HG03175 (cell line): Measurements from ENCODE around the gene POU2AF1.
"Not testable (repeated sequence)": the region's sequence is repeated elsewhere in the genome, so short reads cannot be mapped to it uniquely, and the experiment has no call there.

Source experiments
- ATAC-seq: cut with Tn5 transposase; IDR thresholded peaks from one replicate; pipeline ENCODE4 v1.9.1; 2021; ENCODE audit warnings: mild to moderate bottlenecking, moderate library complexity; ENCODE audit not compliant: unreplicated experiment

POU2AF1 gene

DNA sequence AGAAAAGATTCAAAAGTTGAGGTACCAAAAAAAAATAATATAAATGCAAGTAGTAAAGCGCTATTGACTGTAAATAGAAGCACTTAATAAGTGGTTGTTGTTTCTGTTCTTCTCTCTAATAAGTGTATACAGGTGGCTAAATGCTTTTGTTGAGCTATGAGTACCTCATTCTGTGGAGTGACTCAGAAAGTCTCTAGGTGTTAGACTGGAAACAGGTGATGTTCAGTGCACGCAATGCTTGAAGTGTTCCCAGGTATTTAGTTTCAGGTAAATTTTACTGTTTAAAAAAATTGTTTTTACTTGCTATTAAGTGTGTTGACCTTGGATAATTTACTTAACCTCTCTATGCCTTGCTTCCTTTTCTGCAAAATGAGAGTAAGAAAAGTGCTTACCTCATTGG is 56.5 kb downstream of the POU2AF1 start:
- no peak for ATAC-seq

DNA sequence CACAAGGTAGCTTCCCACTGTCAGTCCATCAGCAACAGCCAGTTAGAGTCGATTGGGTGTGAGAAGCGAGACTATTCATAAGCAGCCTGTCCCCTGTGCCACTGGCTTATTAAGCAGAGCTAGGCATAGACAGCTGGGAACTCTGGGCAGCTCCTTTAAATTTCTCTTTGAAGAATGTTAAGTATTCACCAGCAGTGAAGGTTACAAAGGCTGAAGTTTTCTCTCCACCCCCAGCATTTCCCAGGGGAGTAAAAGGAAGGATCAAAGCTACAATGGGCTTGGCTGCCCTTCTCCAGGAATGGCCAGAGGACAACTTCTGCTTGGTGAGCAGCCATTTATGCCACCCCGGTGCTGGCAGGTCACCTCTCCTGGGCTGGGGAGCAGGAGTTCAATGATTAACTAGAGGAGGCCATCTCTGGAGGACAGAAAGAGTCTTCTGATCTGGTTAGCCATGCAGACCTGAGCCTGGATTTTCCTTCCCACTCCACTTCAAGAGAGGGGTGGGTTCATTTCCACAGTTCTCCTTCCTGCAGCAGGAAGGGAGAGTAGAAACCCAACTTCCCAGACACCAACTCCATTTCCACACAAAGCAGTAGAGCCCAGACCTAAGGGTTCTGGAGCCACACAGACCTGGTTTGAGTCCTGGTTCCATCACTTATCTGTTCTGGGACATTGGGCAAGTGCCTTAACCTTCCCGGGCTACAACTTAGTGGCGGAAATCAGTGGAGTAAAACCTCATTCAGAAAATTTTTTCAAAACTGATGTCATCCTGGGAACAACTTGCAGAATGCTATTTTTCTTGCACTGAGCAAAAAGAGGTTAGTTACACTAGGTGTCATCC is 58.1 kb downstream of the POU2AF1 start:
- ATAC-seq = no peak

DNA sequence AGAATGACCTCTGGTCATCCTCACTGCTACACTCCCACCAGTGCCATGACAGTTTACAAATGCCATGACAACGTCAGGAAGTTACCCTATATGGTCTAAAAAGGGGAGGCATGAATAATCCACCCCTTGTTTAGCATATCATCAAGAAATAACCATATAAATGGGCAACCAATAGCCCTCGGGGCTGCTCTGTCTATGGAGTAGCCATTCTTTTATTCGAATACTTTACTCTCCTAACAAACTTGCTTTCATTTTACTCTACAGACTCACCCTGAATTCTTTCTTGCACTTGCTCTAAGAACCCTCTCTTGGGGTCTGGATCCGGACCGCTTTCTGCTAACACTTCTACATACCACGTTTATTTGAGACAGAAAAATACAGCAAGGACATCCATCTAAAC is 58.9 kb downstream of the POU2AF1 start:
- ATAC-seq = not testable (repeated sequence)

DNA sequence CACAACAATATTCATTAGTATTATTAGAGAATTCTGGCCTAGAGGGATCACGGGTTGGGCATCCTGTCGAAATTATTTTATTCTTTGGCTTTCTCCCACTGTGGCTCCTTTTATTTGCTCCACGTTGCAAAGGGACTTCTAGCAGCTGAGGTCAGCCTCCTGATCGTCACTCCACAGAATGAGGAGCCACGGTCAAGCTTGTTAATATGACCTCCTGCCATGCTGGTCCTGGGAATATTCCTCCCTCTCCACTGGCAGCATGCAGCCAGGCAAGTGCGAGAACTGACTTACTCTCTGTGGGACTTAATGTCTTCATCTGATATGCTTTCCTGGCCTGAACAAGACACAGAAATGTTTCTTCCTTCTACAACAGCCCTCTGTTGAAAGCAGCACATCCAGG is 59.8 kb downstream of the POU2AF1 start:
- no peak for ATAC-seq

DNA sequence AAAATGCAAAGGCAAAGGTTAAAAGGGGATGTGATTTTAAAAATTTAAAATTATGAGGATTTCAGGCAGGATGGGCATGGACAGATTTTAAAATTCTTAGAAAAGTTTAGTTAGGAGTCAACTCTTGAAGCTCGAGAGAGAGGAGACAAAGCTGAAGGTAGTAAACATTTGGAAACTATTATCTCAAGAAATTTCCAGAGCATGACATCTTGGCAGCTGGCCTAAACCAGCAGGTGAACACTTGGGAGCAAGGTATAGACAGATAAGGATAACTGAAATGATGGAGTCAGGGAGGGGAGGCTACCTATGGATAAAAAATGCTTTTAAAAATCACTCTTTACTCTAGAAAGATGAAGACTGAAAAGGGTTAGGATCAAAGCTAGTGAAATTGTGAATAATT is 67.0 kb downstream of the POU2AF1 start:
- no peak for ATAC-seq

DNA sequence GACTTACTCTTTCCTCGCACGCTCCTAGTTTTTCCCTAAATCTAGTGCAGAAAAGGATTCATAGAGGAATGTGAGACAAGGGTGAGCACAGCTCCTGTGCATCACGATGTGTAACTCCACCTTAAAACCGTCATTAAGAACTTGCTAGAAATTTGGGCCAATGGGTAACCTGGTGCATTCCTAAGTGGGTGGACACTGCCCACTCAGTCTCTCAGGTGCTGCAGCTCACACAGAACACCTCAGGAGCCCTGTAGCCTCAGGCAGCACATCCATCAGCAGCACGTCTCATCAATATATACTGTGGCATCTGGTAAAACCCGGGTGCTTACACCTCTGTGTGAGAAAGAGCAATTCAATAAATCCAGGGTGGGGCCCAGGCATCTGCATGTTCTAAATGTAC is 68.4 kb downstream of the POU2AF1 start:
- no peak for ATAC-seq

DNA sequence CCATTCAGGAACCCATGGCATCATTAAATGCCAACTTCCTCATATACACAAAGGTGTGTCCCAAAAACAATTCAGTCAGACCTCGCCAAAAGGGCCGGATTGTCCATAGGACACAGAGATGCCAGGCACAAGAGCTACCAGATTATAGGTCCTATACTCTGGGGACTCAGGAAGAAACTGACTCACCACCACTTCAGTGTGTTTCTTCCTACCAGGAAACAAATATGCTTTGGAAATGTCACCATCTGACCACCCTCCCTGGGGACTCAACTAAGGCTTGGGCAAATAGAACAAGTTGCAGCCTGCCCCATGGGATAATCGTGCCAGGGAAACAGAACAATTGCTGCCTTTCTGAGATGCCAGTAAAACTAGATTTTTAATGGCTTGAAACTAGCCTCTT is 69.0 kb downstream of the POU2AF1 start:
- no peak for ATAC-seq

DNA sequence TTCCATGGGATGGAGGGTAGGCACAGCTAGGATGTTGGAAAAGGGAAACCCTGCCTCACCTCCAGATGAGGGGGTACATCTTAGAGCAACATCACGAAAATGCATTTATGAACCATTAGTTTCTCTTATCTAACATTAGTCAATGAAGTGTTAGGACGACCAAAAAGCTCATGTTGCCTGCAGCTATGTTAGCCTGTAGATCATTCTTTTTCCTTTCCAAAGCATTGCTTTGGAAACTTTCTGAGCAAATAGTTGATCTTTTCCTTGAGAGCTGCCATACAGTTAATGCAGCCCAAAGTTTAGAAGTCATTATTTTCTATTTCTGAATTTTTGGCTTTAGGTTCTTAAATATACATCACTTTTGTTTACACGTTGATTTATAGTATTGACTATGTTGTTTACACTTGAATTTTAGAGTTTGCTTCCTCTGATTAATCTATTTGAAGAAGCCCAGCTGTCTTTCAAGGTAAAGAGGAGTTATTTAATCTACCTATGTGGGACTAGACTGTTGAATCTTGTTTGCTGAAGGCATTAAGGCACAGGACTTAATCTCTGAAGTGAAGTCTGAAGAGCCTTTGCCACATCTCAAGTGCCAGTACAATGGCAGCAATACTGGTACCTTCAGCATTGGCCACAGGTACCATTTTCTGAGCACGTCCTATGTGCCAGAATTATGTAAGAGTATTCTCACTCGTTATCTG is 69.7 kb downstream of the POU2AF1 start:
- ATAC-seq = no peak

DNA sequence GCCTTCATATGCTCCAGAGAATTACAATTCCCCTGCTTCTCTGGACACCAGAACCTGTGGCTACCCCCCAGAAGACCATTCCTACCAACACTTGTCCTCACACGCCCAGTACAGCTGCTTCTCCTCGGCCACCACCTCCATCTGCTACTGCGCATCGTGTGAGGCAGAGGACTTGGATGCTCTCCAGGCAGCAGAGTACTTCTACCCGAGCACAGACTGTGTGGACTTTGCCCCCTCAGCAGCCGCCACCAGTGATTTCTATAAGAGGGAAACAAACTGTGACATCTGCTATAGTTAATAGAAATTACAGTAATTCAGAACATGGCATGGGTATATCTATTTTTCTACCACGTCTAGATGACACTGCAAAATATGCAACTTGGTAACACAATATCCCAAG is 70.9 kb downstream of the POU2AF1 start:
- ATAC-seq = no peak

DNA sequence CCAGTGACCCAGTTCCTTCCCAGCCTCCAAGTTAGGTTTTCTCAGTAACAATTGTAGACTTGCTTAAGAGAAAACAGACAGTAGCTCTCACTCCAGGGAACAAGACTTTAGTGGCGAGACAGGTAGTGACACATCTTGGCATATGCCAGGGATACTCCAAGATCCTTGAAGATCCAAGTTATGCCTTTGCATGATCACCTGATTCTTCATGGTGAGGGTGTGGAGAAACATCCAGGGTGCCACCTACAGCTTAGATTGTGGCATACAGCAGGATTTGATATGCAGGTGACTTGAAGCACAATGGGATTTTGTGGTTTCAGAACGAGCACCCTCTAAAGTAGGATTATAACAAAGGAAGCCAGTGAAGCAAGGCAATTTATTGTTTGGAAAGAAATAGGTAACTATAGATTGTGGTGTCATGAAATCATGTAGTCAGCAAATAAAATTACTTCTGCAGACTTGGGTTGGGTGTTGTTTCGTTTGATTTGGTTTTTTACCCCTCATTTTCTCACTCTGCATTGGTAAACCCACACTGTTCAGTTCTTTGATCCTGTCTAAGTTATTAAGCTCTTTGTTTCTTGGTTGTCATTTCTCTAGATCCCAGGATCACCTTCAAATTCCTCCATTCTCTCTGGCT is 71.5 kb downstream of the POU2AF1 start:
- no peak for ATAC-seq

DNA sequence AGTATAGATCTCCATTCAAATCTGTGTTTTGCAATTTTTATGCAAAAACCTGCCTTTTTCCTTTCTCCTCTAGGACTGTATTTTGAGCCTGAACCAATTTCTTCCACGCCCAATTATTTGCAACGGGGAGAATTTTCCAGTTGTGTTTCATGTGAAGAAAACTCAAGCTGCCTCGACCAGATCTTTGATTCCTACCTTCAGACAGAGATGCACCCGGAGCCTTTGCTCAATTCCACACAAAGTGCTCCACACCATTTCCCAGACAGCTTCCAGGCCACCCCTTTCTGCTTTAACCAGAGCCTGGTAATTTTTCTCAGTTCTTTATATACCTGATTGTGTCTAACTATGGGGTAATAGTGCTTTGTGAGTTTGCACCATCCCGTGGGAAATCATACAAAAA is 72.8 kb downstream of the POU2AF1 start:
- ATAC-seq = no peak

DNA sequence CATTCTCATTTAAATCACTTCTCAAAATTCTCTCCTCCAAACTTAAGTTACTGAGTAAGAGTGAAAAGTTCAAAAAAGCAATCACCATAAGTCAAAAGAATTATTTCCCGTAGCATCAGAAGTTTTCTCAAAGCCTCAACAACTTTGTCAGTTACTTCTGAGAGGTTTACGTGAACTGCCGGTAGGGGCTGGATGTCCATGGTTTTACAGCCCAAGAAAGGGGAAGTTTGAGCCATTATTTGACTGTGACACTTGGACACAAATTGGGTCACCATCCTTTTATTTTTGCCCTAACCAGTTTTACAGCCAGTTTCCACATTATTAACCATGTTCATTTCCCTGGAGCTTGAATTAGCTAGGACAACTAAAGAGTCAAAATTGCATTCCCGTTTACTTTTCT is 73.2 kb downstream of the POU2AF1 start:
- ATAC-seq = no peak

DNA sequence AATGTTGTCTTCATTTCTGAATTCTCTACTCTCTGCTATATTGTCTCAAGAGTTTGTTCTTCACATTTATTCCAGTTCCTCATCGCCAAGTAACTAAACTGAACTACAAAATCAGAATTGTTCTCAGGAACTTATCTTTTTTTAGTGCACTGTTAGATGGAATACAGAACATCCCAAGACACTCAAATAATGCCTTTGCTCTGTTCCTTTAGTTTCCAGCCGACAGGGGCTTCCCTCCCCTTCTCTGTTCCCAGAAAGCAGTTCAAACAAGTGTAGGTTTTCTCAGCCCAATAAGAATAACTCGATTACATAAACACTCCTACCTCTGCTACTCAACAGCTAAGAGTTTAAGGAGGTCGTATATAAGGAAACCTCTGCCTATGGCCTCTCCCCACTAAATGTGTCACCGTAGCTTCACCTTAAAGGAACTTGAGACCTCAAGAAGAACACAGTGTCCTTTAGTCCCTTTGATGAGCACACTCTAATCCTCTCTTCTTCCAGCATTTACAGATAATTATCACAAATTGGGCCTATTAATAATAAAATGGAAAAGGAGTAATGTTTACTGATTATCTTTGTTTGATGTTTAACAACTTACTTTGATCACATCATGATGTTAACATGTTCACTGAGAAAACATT is 73.8 kb downstream of the POU2AF1 start:
- ATAC-seq = no peak

DNA sequence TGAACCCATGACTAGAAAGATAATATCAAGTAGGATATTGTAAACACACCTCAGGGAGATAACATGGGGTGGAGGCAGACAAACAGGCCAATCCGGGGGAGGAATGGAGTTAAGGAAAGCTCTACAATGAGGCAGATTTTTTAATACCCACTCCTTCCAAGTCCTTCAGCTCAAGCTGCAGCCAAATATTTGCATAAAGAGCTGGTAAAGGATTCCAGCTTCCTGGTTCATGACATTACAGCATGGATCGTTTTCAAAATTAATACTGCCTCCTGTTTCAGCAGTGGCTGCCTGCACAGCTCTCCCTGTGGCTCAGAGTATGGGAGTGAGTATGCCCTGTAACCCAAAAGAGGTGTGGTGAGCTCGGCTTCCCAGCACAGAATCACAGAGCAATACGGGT is 75.6 kb downstream of the POU2AF1 start:
- ATAC-seq = no peak

DNA sequence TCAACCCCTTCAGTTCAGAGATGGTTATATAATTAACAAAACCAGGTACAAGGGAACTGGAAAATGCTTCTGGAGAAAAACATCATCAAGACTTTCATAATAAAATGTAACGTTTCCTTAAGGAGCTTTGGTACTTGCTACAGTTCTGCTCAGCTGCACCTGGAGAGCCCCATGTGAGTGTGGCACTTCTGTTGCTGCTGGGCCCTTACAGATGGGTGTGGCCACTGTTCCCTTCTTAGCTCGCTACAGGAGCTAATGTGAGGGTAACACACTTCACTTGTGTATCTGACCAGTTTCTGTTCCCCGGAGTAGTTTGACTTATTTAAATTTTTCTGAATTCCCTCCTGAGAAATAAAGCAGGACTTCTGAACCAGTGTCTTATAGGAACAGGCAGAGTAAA is 76.8 kb downstream of the POU2AF1 start:
- no peak for ATAC-seq
